HG03565 (cell line): ENCODE results near the gene IRF2BP1.
"Not testable (repeated sequence)": the region's sequence is repeated elsewhere in the genome, so short reads cannot be mapped to it uniquely, and the experiment has no call there.

ENCODE experiments used
- ATAC-seq: cut with Tn5 transposase; IDR thresholded peaks from one replicate; pipeline ENCODE4 v1.9.1; 2021; ENCODE audit warnings: mild to moderate bottlenecking, moderate library complexity; ENCODE audit not compliant: unreplicated experiment

The IRF2BP1 gene

GRCh38 chr19:45902651-45903625 is 17.0 kb upstream of the IRF2BP1 start:
- peak; percentile 87 for ATAC-seq

DNA sequence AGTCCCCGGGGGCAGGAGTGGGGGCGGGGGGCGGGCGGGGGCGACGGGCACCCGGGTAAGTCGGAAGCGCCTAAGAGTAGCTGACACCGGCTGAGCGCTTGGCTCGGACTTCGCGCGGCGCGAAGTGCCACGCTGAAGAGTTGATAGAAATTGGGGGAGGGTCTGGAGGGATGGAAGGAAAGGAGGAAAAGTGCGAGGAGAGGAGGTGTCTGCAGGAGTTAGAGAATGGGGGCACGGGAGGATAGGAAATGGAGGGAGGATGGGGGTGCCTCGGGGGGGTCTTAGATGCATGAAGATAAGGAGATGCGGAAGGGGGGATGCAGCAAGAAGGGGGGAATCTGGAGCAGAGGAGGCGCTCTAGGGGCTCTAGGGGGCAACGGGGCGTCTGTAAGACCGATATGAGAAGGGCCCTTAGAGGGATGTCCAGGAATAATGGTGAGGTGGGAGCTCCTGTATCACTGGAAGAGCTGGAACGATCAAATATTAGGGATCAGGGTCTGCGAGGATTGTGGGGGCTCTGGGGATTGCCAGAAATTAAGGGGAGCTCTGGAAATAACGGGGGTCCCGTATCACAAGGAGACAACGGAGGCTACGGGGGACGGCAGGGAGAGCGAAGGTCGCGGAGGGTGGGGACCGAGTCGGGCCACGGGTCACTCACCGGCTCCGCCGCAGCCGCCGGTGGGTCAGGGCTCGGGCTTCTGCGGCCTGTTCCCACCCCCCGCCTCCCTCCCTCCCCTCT is 16.1 kb upstream of the IRF2BP1 start, which contains the start of gene MYPOP:
MYPOP (minus strand) TSS at position 702 of the 739 bp plus-strand sequence. CDS start 840 bp downstream, outside the sequence.
- ATAC-seq: no peak

GRCh38 chr19:45901432-45901911 is 15.5 kb upstream of the IRF2BP1 start:
- ATAC-seq: no peak

- ATAC-seq: no peak
These were observed 14.9 kb upstream of the IRF2BP1 start for GRCh38 chr19:45900738-45901431.

DNA sequence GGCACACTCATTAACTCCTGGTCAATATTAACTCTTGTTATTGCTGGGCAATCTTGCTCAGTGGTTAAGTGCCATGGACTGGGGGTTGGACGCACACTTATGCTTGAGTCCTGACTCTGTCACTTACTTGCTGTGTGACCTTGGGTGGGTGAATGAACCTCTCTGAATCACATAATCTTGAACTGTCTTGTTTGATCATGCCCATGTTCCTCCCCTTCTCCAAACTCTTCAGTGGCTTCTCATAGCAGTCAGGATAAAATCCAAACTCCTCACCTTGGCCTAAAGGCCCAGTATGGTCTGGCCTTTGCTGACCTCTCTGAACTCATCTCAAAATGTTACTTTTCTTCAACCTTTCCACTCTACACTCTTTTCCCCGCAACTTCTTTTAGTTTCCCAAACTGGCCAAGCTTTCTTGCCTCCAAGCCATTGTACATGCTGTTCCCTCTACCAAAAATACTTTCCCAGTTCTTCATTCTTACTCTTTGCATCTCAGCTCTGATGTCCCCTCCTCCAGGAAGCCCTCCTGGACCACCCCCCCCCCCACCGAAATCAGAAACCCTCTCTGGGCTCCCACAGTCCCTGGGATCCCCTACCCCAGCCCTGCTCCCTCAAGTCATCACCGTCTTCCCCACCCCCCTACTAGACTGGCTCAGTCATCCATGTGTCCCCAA is 14.1 kb upstream of the IRF2BP1 start:
- ATAC-seq: no peak

GRCh38 chr19:45899253-45899652 is 13.3 kb upstream of the IRF2BP1 start:
- no peak for ATAC-seq

DNA sequence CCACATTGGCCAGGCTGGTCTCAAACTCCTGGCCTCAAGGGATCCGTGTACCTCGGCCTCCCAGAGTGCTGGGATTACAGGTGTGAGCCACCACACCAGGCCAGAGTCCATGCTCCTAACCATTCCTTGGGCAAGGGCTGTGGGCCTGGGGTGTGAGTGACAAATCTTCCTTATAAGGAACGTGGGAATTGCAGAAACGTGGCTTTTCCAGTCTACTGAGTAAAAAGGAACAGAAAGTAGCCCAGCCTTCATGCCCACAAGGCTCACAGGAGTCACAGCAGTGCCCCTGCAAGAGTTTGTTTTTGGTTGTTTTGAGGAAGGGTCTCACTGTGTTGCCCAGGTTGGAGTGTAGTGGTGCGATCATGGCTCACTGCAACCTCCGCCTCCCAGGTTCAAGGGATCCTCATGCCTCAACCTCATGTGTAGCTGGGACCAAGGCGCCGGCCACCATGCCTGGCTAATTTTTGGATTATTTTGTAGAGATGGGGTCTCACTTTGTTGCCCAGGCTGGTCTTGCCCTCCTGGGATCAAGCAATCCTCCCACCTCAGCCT is 11.4 kb upstream of the IRF2BP1 start:
- ATAC-seq: no peak

- not testable (repeated sequence) for ATAC-seq
These were observed 10.2 kb upstream of the IRF2BP1 start for GRCh38 chr19:45895983-45896599.

- no peak for ATAC-seq
These were observed 9.6 kb upstream of the IRF2BP1 start for GRCh38 chr19:45895519-45895972.

GRCh38 chr19:45890877-45891276 is 4.9 kb upstream of the IRF2BP1 start:
- ATAC-seq: no peak

DNA sequence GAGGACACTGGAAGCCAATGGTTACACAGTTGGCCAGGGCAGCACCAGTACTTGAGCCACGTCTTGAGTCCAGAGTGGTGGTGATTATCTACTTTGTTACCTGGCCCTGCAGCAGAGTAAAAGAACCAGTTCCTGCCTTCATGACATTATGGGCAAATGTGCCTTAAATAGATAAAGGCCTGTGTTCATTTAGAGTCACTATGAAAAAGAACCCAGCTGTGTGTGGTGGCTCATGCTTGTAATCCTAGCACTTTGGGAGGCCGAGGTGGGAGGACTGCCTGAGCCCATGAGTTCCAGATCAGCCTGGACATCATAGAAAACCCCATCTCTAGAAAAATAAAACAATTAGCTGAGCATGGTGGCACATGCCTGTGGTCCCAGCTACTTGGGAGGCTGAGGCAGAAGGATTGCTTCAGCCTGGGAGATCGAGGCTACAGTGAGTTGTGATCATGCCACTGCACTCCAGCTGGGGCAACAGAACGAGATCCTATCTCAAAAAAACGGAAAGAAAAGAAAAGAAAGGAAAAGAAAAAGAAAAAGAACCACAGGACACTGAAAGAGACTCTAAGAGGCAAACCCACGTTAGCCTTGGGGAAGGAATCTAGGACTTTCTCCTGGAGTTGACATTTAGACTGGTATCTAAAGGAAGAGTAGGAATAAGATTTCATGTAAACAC is 3.4 kb upstream of the IRF2BP1 start:
- ATAC-seq: no peak

DNA sequence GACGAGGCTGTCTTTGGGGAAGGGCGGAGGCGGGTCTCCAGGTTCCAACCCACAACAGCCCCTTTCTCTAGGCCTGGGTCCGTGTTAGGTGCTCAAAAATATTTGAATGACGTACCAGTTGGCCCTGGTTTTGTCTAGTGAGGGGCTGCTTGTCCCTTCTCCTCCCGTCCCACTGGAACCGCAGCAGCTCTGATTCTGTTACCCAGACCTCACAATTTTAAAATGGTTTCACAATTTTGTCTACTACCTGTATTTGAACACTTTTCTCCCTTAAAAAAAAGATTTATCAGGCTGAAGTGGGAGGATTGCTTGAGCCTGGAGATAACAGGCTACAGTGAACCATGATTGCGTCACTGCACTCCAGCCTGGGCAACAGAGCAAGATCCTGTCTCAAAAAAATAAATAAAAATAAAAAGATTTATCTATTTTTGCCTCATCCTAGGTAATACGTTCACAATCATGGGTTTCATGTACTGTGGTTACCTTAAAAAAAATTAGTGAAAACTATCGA is 1.3 kb upstream of the IRF2BP1 start:
- no peak for ATAC-seq

- ATAC-seq: peak; percentile 38
These were observed 672 bp upstream of the IRF2BP1 start for GRCh38 chr19:45886427-45887199.

DNA sequence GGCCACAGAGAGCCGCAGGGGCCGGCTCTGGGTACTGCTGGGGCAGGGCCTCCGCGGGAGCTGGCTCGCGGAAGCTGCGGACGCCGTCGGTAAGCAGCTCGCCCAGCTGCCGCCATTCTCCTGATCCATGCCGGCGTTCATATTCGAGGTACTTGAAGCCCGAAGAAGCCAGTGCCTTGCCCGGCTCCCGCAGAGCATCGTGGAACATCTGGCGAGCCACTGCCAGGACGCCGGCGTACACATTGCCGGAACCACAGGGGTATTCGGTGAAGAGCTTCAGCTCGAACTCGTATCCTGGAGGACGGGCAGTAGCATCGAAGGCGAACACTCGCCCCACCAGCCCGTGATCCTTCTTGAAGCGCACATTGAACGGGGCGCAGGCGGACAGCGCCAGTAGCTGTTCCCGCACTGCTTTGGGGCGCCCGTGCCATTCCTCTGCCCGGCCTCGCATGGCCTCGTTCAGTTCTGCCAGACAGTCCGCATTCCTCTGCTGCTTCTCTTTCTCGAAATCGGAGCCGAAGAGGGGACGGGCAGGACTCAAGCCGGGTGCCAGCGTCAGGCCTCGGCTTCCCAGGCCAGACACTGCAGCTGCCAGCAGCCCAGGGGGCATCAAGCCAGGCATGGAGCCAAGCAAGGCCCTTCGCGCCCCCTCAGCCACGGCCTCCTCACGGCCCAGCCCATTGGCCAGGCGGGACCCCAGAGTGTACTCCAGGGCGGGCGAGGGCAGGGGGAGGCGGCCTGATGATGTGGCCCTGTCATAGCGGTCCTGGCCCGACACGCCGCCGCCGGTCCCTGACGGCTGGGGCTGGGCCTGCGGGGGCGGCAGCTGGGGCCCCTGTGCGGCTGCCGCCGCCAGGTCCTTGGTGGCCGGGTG is 1.0 kb downstream of the IRF2BP1 start:
- ATAC-seq: no peak

GRCh38 chr19:45883881-45884681 is 1.9 kb downstream of the IRF2BP1 start:
- no peak for ATAC-seq

DNA sequence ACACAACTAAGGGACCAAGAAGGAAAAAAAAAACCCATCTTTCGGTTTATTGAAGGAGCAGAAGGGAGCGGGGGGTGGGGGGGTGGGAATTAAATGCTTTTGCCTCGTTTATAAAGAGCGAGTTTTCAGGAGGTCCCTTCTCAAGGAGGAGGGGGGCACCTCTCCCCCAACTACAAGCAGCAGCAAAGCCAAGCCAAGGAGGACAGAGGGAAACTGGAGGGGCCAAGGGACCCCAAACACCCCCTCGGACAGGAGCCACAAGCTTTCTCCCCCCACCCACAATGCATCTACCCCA is 2.4 kb downstream of the IRF2BP1 start:
- ATAC-seq: no peak
